HS-5 (cell line): ENCODE data around the gene KTN1.

Experiments used
- DNase-seq: peaks from one replicate; pipeline ENCODE4 v3.0.0-alpha.2; 2012; ENCODE audit warnings: low read depth

KTN1 gene

GRCh38 chr14:55713486-55713885, 133.5 kb downstream of the KTN1 start:
- no peak for DNase-seq

- DNase-seq: peak; percentile 49
Observed at GRCh38 chr14:55715889-55716288, 135.9 kb downstream of the KTN1 start.

- DNase-seq: no peak
Observed at GRCh38 chr14:55717621-55718020, 137.6 kb downstream of the KTN1 start.

DNA sequence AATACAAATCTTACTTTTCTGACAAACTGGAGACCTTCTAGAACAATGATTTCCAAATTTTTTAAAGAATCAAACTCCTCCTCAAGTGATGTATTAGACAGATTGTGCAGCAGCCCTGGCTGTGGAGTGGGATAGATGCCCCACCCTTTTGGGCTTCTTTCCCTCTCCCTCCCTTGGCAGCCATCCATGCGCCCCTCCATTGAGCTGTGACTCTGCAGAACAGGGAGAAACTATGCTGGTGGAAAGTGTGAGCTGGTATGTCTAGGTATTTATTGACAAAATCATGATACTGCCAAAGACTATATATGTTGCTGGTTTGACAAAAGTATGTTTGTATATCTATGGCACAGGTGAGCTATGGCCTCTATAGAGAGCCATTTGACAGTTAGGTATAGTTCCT, 138.5 kb downstream of the KTN1 start:
- DNase-seq: no peak

GRCh38 chr14:55720796-55721195, 140.8 kb downstream of the KTN1 start:
- DNase-seq: no peak

- peak; percentile 70 for DNase-seq
Observed at GRCh38 chr14:55721353-55721752, 141.3 kb downstream of the KTN1 start.

DNA sequence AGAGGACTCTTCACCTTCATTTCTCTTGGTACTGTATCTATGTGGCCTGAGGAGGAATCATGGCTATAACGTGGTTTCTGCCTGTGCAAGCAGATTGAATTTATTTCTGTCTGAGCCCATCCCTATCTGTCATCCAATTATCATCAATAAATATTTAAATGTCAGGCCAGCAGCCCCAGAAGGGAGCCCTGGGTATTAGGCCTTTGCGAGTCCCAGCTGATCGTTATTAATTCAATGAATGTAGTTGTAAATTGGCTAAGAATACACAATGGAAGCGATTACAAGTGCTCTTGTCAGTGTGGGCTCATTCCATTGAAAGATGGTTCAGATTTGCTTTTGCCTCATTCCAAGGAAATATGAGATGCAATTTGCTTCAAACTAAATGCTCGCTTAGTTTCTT, 142.0 kb downstream of the KTN1 start:
- DNase-seq: no peak

DNA sequence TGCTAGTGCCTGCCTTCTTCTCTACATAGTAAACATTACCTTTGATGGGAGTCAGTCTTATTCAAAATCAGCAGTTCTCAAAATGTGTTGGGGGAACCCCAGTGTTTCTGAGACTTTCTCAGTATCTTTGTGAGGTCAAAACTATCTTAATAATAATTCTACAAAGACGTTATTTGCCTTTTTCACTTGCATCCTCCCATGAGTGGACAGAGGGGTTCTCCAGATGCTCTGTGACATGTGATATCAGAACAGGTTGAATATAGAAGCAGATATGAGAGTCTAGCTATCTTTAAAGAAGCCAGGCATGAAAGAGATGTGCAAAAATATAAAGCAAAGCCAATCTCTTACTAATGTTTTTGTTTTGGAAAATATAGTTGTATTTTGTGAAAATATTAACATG, 144.7 kb downstream of the KTN1 start:
- DNase-seq: no peak

DNA sequence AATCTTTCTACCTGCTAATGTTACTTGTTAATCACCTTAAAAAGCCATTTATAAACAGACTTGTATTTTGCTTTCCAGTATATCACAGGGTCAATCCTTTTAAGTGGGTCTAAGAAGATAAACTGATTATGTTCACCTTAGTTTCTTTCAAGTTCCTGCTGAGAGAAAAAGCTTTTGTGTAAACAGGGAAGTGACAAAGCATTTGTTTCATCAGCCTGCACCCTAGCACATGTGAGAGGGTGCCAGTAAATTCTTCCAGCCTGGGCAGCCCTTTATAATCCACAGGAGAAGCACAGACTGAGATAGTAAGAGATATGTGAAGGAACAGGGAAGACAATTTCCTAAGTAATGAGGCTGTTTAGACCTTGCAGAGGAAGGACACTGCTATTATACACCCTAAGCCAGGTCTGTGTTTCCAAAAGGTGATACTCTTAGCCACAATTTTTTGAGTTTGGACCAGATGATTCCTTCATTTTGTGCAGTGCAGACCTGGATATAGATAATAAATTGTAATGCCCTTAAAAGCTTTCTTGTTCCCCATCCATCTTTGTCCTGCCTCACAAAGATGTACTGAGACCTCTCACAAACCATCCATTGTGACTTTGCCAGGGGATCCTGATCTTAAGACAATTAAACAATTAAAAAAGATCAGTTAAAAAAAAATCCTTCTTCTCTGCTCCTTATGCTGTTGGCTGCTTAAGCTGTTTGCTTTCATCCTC, 150.7 kb downstream of the KTN1 start:
- DNase-seq: no peak

DNA sequence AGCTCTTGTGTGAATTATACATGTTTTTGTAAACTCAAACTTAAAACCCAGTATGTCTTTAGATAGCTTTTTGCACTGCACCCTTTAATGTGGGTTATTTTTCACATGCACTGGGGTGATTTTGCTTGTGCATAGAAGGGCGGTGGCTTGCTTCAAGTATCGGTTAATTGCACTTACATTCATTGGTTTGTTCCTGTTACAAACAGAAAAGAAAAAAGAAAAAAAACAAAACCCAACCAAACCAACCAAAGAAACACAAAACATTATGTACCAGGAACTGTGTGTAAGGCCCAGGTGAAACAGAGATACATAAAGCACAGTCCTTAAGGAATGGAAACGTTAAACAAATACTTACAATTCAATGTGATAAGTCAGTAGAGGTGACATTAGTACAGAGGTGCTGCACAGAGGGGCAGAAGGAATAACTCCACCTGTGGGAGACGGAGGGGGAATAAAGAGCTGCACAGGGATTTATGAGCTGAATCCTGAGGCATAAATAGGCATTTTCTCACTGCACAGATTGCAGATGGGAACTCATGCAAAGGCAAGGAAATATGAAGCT, 151.4 kb downstream of the KTN1 start:
- DNase-seq: no peak

- DNase-seq: no peak
Observed at GRCh38 chr14:55731881-55732498, 152.0 kb downstream of the KTN1 start.

GRCh38 chr14:55733599-55733998, 153.6 kb downstream of the KTN1 start:
- no peak for DNase-seq
